Measurements from ENCODE around the gene ADAMTSL4.
A peak's percentile ranks its signal among the peaks of the same experiment; 100 is the strongest.

ADAMTSL4 gene

GRCh38 chr1:150548632-150549495 is at the start of gene ADAMTSL4:
TSS of gene ADAMTSL4 (plus strand) at chr1:150549408. CDS start at chr1:150552289, 2,881 bp downstream.
- DNase-seq = peak; percentile 76

GRCh38 chr1:150505431-150505830 is 43.8 kb upstream of the ADAMTSL4 start:
- DNase-seq = no peak

- peak; percentile 83 for DNase-seq
Observed at GRCh38 chr1:150507912-150508864, 41.0 kb upstream of the ADAMTSL4 start, which contains the start of gene ECM1. TSS of gene ECM1 (plus strand) at chr1:150508109. CDS start at chr1:150508210, 101 bp downstream.

GRCh38 chr1:150508982-150509381 is 40.2 kb upstream of the ADAMTSL4 start:
- no peak for DNase-seq

- no peak for DNase-seq
Observed at GRCh38 chr1:150511551-150511950, 37.7 kb upstream of the ADAMTSL4 start.

- DNase-seq = no peak
Observed at GRCh38 chr1:150511985-150512660, 37.1 kb upstream of the ADAMTSL4 start.

- no peak for DNase-seq
Observed at GRCh38 chr1:150512846-150513245, 36.4 kb upstream of the ADAMTSL4 start.

GRCh38 chr1:150513351-150513791 is 35.8 kb upstream of the ADAMTSL4 start:
- no peak for DNase-seq

GRCh38 chr1:150514260-150514659 is 34.9 kb upstream of the ADAMTSL4 start:
- DNase-seq = no peak

- no peak for DNase-seq
Observed at GRCh38 chr1:150514913-150515327, 34.3 kb upstream of the ADAMTSL4 start.

GRCh38 chr1:150515328-150516049 is 33.7 kb upstream of the ADAMTSL4 start, which contains the start of gene FALEC:
TSS of gene FALEC (plus strand) at chr1:150515752.
- peak; percentile 96 for DNase-seq

GRCh38 chr1:150516050-150516591 is 33.1 kb upstream of the ADAMTSL4 start:
- DNase-seq = peak; percentile 34

GRCh38 chr1:150516616-150517015 is 32.6 kb upstream of the ADAMTSL4 start:
- DNase-seq = no peak

GRCh38 chr1:150521196-150521968 is 27.8 kb upstream of the ADAMTSL4 start:
- DNase-seq = no peak

GRCh38 chr1:150525348-150525747 is 23.9 kb upstream of the ADAMTSL4 start:
- no peak for DNase-seq

GRCh38 chr1:150528196-150528595 is 21.0 kb upstream of the ADAMTSL4 start:
- peak; percentile 84 for DNase-seq

- peak; percentile 71 for DNase-seq
Observed at GRCh38 chr1:150529017-150529416, 20.2 kb upstream of the ADAMTSL4 start.

GRCh38 chr1:150530491-150531159 is 18.6 kb upstream of the ADAMTSL4 start:
- DNase-seq = no peak

- DNase-seq = no peak
Observed at GRCh38 chr1:150532860-150533259, 16.3 kb upstream of the ADAMTSL4 start.

- DNase-seq = no peak
Observed at GRCh38 chr1:150534002-150534401, 15.2 kb upstream of the ADAMTSL4 start.
